GM13976 (cell line): ENCODE measurements around the gene GINS2.

Source experiments
- DNase-seq: peaks from one replicate; pipeline ENCODE4 v3.0.0; 2012; ENCODE audit warnings: low spot score
- in situ Hi-C: fragments of 300-500 bp; cut with MboI; formaldehyde crosslinking; loops from one replicate; pipeline ENCODE4 v1.12.0; 2022; ENCODE audit warnings: low sequenced_read_pairs, mixed read lengths, inconsistent platforms; ENCODE audit not compliant: unreplicated experiment
- TF ChIP-seq, protein P1 (sequence below): IDR thresholded peaks from 2 replicates; pipeline ENCODE4 v1.5.1; 2012; ENCODE audit warnings: borderline replicate concordance, mild to moderate bottlenecking; ENCODE audit not compliant: insufficient read depth; ENCODE audit errors: extremely low read depth, missing control alignments, control extremely low read depth

GINS2 gene

DNA sequence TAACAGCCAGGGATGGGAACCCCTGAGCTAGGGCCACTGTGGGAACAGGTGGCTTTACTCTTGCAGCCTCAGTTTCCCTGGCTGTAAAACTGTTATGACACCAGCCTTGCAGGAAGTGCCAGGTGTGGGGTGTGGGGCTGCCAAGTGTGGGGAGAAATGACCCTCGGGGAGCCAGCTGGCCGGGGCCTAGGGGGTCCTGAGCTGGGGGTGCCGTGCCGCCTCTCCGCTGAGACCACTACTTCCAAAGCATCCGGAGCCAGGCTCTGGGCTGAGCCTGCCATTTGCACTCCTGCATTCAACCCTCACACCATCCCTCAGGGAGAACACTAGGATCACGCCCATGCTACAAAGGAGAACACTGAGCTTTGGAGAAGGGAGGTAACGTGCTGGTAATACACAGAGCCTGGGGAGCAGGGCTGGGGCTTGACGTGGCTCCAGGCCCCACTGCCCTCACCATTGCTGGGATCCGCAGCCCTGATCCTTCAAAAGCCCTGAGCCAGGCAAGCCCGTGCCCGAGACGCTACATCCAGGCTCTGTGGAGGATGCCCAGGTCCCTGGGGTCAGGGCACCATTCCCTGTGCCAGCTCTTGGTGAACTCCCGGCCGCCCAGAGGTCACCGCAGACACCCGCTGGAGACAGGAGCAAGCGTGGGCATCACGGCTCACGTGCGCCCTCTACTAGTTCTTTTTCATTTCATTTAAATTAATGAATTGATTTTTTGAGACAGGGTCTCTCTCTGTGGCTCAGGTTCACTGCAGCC, 28.8 kb upstream of the GINS2 start:
- in situ Hi-C loops = no loop called here
- peak; percentile 86 for DNase-seq
- TF ChIP-seq, protein P1, sequence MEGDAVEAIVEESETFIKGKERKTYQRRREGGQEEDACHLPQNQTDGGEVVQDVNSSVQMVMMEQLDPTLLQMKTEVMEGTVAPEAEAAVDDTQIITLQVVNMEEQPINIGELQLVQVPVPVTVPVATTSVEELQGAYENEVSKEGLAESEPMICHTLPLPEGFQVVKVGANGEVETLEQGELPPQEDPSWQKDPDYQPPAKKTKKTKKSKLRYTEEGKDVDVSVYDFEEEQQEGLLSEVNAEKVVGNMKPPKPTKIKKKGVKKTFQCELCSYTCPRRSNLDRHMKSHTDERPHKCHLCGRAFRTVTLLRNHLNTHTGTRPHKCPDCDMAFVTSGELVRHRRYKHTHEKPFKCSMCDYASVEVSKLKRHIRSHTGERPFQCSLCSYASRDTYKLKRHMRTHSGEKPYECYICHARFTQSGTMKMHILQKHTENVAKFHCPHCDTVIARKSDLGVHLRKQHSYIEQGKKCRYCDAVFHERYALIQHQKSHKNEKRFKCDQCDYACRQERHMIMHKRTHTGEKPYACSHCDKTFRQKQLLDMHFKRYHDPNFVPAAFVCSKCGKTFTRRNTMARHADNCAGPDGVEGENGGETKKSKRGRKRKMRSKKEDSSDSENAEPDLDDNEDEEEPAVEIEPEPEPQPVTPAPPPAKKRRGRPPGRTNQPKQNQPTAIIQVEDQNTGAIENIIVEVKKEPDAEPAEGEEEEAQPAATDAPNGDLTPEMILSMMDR = peak; percentile 38

DNA sequence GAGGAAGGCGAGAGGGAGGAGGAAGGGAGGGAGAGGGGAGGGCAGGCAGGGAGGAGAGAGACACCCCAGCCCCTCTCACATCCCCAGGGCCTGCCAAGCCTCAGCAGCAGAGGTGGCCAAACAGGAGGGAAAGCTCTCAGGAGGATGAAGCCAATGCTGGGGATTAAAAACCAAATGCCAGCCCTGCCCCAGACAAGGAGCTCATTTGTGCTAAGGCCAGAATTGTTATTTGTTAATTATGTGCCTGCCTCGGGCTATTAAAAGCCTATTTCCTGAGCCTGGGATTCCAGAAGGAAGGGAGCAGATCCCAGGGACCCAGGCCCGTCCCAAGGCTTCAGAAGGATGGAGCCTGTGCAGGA, 27.9 kb upstream of the GINS2 start:
- in situ Hi-C loops = no loop called here
- TF ChIP-seq, protein P1 = no peak
- no peak for DNase-seq

DNA sequence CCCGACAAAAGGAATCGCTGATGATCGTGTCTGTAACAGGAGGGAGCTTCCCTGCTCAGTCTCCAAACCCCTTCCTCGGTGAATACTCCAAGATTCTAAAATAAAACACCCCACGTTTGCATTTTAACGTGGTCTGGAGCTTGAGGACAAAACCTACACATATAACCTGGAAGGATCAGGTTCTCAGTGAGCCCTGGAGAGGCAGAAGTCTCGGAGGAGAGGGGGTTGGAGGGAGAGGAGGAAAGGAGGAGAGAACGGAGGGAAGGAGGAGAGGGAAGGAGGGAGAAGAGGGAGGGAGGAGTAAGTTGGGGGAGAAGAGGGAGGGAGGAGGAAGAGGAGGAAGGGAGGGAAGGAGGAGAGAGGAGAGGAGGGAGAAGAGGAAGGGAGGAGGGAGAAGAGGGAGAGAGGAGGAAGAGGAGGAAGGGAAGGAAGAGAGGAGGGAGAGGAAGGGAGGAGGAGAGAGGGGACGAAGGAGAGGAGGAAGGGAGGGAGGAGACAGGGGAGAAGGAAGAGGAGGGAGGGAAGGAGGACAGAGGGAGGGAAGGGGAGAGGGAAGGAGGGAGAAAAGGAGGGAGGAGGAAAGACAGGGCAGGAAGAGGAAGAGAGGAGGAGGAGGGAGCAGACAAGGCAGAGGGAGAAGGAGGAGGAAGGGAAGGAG, 27.4 kb upstream of the GINS2 start:
- DNase-seq = no peak
- TF ChIP-seq, protein P1 = no peak
- in situ Hi-C loops = no loop called here

DNA sequence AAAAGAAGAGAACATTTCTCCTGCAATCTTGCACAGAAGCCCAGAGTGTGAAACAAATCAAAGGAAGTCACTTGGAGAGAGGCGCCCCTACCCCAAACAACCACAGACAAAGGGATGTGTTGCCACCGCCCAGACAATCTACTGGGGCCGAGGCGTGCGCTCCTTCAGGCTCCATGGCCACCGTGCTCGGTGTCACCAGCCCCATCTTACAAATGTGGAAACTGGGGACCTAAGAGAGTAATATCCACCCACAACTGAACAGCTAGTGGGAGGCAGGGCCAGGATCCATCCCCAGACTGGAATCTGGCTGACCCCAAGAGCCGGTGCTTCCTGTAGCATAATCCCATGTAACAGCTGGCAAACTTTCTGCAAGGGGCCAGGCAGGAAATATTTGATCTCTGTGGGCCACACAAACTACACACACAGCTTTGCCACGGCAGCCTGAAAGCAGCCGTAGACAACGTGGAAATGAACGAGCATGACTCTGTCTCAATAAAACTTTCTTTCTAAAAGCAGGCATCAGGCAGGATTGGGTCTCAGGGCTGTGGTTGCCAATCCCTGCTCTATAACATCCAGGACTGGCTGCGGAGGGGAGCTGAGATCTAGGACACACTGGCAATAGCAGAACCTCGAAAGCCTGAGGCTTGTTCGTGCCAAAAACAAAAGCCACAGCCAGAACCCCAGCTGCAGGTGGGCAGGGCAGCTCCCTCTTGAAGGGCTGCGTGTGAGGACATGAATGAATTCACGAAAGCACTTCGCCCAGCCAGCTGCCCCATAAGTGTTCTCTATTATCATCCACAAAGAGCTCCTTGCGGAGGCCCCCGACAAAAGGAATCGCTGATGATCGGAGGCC, 26.6 kb upstream of the GINS2 start:
- TF ChIP-seq, protein P1 = no peak
- in situ Hi-C loops = no loop called here
- DNase-seq = no peak

DNA sequence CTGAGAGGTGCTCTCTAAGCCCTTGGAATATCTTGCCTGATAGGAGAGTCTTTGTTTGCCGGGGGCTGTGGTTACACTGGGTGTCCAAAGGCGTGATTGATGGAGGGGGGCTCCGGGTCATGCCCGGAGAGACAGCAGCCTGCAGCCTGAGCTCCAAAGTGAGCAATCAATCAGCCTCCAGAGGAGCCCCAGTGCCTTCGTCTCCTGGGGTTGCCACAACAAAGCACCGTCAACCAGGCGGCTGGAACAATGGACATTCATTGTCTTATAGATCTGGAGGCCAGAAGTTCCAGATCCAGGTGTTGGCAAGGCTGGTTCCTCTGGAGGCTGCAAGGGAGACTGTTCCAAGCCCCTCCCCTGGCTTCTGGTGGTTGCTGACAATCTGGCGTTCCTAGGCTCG, 24.0 kb upstream of the GINS2 start:
- in situ Hi-C loops = no loop called here
- no peak for DNase-seq
- TF ChIP-seq, protein P1 = no peak

DNA sequence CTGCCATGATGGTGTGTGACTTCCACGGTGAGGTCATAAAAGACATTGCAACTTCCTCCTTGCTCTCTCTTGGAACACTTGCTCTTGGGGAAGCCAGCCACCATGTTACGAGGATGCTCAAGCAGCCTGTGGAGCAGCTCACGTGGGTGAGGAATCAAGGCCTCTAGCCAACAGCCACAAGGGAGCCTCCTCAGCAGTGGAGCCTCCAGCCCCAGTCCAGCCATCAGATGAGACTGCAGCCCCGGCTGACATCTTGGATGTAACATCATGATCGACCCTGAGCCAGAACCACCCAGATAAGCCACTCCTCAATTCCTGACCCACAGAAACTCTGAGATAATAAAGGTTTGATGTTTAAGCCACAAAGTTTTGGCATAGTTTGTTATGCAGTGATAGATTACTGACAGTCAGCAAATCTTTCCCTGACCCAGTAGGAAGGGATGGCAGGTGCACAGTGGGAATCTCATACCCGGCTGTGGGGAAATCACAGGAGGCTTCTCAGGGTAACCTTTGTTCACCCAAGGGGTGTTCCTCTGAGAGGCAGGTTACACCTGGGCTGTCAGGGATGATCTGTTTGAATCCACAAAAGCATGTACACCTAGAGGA, 23.3 kb upstream of the GINS2 start:
- in situ Hi-C loops = no loop called here
- TF ChIP-seq, protein P1 = no peak
- no peak for DNase-seq
